IPS-20b (cell line): ENCODE data around the gene RAB25.
"Not testable (repeated sequence)": the region's sequence is repeated elsewhere in the genome, so short reads cannot be mapped to it uniquely, and the experiment has no call there.

Experiments used
- H3K27ac ChIP-seq: one replicate; pipeline ENCODE4 v1.5.1; 2013; ENCODE audit warnings: low read length
- H3K27me3 ChIP-seq: 2 replicates; pipeline ENCODE4 v1.6.1; 2013; ENCODE audit warnings: mild to moderate bottlenecking, low read length, inconsistent platforms; ENCODE audit not compliant: insufficient read depth
- H3K36me3 ChIP-seq: 2 replicates; pipeline ENCODE4 v1.6.1; 2013; ENCODE audit warnings: low read depth, mild to moderate bottlenecking, inconsistent platforms, low read length, moderate library complexity; ENCODE audit not compliant: insufficient read depth
- H3K4me1 ChIP-seq: 2 replicates; pipeline ENCODE4 v1.6.1; 2013; ENCODE audit warnings: mild to moderate bottlenecking, control low read depth, inconsistent platforms, low read length, moderate library complexity; ENCODE audit not compliant: insufficient read depth
- H3K4me3 ChIP-seq: 2 replicates; pipeline ENCODE4 v1.5.1; 2013; ENCODE audit warnings: mild to moderate bottlenecking, low read length, inconsistent platforms
- H3K9ac ChIP-seq: 2 replicates; pipeline ENCODE4 v1.6.1; 2013; ENCODE audit warnings: low read depth, mild to moderate bottlenecking, inconsistent platforms, low read length, moderate library complexity
- H3K9me3 ChIP-seq: 2 replicates; pipeline ENCODE4 v1.6.1; 2013; ENCODE audit warnings: mild to moderate bottlenecking, low read depth, low read length, inconsistent platforms; ENCODE audit not compliant: insufficient read depth

Gene RAB25

DNA sequence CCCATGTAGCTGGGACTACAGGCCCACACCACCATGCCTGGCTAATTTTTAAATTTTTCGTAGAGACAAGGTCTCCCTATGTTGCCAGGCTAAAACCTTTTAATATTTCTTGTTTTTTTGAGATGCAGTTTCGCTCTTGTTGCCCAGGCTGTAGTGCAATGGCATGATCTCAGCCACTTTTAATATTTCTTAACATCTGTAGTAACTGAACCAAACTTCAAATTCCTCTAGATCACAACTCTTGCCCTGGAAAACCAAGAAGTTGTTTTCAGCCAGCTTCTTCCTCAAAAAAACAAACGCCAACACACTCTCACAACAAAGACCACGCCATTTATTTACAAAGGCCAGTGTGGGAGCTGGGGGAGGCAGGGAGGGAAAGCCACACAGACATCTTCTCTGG lies 26.0 kb upstream of the RAB25 start:
- H3K9me3 ChIP-seq, H3K9ac ChIP-seq, H3K4me3 ChIP-seq, H3K4me1 ChIP-seq, H3K27ac ChIP-seq, H3K27me3 ChIP-seq: not testable (repeated sequence)
- H3K36me3 ChIP-seq = peaks cover 29% of the 10 kb centered on the region

DNA sequence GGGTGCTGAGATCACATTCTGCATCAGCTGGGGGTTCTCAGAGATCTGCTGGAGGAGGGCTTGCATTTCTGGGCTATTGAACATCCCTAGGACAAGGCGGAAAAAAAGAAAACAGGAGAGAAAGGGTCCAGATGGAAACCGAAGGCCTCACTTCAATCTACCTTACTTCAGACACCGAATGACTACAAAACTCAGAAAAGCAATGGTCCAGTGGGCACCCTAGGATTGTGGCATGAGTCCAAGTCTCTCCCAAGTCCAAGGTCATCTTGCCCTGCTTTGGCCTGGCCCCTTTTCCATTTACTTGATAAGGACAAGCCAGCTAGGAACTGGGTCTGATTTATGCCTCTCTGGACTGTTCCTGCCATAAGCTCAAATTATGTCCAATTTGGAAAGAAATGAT lies 18.1 kb upstream of the RAB25 start:
- H3K9me3 ChIP-seq = no peaks in the 10 kb centered on the region
- no peaks in the 10 kb centered on the region for H3K4me1 ChIP-seq
- no peaks in the 10 kb centered on the region for H3K27me3 ChIP-seq
- H3K4me3 ChIP-seq = no peak overlapping the region
- H3K36me3 ChIP-seq = peaks cover 65% of the 10 kb centered on the region
- no peak overlapping the region for H3K27ac ChIP-seq
- no peak overlapping the region for H3K9ac ChIP-seq

DNA sequence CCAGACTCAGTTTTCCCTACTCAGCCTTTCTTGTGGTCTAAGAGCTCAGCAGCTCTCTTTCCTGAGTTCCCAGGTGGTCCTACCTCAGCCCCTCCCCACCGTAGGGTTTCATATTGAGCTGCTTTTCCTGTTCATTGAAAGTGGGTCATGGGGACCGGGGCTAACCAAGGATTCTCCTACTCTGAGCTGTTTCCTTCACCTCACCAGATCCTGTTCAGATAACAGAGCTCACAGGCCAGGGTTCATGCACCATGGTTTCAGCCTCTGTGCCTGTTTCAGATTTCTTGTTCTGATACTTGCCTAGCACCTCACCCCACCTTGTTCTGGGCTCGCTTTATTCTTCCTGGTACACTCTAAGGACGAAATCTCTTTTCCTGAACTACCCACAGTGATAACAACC lies 15.9 kb upstream of the RAB25 start:
- Histone ChIP-seq H3K36me3 (peaks cover 77% of the 10 kb centered on the region), H3K27me3 (no peaks in the 10 kb centered on the region), H3K9me3 (no peaks in the 10 kb centered on the region), H3K4me3 (no peak overlapping the region), H3K27ac (no peak overlapping the region), H3K4me1 (no peaks in the 10 kb centered on the region), H3K9ac (no peak overlapping the region)

DNA sequence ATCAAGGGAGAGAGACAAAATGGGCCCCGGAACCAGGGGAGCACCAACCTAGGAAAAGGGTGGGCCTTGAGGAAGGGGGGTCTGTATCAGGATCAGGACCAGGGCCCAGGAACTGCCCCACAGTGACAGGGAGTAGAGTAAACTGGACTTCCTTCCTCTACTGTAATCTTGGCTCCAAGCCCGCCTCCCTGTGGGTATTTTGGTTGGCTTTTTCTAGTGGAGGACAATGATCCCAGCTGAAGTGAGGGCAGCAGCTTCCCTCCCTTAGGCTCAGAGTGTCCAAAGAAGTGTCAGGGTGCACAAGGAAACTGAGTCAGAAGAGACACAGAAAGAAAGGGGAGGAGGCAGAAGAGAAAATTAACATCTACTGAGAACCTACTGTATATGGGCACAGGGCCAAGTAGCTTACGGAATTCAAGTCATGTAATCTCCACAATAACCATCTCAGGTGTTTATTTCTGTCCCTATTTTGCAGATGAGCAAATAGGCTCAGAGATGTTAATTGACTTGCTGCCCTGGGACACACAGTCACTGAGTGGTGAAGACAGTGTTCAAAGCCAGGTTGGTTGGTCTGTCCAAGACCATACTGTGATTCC lies 12.2 kb upstream of the RAB25 start:
- H3K9me3 ChIP-seq = no peaks in the 10 kb centered on the region
- H3K27me3 ChIP-seq = no peaks in the 10 kb centered on the region
- peaks cover 53% of the 10 kb centered on the region for H3K36me3 ChIP-seq
- H3K27ac ChIP-seq = no peak overlapping the region
- H3K4me1 ChIP-seq = no peaks in the 10 kb centered on the region
- H3K9ac ChIP-seq = no peak overlapping the region
- no peak overlapping the region for H3K4me3 ChIP-seq

DNA sequence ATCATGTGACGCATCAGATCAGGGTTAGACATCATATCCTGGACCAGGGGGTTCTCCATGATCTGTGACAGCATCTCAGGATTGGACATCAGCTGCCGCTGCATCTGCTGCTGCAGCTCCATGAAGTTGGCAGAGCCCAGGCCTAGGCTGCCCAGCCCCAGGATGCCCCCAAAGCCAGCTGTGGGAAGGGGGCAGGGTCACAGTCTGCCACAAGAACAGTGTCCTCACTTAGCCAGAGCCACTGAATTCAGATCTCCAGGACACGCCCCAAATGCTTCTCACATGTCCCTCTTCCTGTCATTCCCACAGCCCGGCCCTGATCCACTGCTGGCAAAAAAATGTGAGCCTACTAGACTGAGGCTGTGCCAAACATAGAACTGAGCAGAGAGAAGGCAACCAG lies 10.6 kb upstream of the RAB25 start:
- H3K9ac ChIP-seq = no peak overlapping the region
- no peak overlapping the region for H3K27ac ChIP-seq
- peaks cover 40% of the 10 kb centered on the region for H3K36me3 ChIP-seq

DNA sequence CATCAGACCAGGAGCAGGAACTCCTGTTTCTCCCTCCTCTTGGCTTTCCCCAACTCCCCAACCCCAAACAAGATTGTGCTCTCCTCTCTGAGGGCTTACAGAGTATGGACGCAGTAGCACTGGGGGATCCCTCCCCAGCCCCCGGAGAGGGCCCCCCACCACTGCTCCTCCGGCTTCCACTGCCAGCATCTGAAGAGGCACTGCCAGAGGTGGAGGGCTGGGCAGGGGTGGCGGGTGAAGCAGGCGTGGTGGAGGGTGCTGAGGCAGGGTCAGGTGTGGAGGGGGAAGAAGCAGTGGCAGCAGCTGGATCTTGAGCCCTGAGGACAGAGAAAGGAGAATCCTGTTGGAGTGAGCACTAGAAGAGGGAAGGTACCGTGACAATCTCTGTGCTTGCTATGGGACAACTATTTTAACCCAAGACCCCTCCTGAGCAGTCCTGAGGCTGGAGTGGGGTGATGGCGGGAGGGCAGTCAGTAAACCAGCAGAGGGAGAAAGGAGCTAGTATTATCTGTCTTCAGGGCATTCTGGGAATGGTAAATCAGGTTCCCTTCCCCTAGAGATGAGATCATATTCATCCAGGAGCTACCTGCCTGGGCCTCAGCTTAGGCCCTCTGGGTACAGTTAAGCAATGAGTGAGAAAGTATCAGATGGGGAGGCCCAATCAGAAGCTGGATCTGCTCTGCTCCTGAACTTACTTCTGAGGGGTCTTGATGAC lies 9.8 kb upstream of the RAB25 start:
- Histone ChIP-seq H3K36me3 (peaks cover 41% of the 10 kb centered on the region), H3K9me3 (no peaks in the 10 kb centered on the region), H3K4me3 (no peak overlapping the region), H3K27ac (no peak overlapping the region), H3K4me1 (no peaks in the 10 kb centered on the region), H3K27me3 (no peaks in the 10 kb centered on the region), H3K9ac (no peak overlapping the region)

More for the DNA sequence above, 10.6 kb upstream of the RAB25 start:
- no peaks in the 10 kb centered on the region for H3K4me1 ChIP-seq
- H3K9me3 ChIP-seq = no peaks in the 10 kb centered on the region
- no peaks in the 10 kb centered on the region for H3K27me3 ChIP-seq
- no peak overlapping the region for H3K4me3 ChIP-seq

DNA sequence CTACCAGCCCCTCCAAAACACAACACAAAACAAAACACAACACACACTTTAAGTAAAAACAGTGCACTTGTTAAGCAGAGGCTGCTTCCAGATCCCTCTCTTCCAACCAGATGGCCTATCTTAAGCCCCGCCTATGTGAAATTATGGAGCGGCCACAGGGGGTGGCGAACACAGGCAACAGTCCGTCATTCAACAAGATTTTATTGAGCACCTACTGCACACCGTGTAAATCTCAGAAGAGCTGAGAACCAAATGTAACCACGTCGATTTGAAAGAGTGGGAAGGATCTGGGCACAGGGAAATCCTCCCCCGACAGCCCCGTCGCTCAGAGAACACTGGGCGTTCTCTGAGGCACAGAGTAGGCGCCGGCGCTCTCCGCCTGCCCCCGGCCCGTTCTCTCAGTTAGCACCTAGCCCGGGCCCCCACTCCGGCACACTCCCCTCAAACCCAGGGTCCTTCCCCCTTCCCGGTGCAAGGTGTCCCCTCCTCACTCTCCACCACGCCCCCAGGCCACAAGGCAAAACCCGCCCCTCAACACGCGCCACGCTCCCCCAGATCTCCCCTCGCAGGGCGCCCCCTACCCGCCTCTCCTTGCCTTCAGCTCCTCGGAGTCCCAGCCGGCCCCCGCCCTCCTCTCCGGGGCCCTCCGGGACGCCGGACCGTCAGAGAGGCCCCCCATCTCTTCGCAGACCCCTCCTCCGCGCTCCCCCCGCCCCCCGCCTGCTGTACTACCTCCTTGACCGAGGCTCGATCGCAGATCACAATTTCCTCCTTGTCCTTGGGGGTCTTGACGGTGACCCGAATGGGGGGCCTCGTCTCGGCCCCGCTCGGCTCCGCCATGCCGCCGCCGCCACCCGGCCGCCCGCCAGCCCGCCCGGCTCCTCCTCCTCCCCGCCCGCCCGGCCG lies 7.8 kb upstream of the RAB25 start:
- Histone ChIP-seq H3K9me3 (no peaks in the 10 kb centered on the region), H3K27me3 (no peaks in the 10 kb centered on the region), H3K36me3 (peaks cover 37% of the 10 kb centered on the region), H3K4me3 (peak overlapping the region; percentile 83), H3K9ac (peak overlapping the region; percentile 67; the same call in 1 of the 2 replicates), H3K27ac (no peak overlapping the region), H3K4me1 (no peaks in the 10 kb centered on the region)

DNA sequence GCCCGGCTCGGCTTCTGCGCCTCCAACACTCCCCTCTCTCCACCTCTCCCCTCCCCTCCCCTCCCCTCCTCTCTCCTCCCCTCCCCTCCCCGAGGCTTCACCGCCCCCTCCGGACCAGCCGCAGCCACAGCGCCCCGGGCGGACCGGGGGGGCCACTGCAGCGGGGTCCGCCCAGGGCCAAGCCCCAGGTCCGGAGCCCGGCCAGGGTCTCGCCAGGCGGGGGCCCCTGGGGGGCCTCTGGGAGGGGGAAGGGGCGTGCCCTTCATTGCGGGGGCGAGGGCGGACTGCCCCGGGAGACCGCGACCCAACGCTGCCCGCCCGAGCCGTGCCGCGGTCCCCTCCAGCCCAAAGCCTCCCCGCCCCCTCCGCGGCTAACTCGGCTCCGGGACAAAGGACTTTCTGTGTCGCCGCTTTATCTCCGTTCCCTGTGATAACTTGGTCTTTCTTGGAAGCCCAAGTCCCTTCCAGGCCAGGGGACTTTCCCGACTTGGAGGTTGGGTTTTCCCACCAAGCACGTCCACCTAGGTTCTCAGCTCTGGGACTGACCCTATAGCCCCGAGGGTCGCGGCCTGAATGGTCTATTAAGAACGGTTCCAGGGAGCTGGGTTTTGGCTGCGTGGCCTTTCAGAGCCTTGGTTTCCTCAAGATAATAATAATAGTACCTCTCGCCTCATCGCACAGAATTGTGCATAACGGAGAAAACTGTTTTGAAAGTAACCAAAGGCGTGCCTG lies 7.0 kb upstream of the RAB25 start, which contains the start of gene UBQLN4:
Gene UBQLN4, minus strand, starts transcription at position 31 of the 732 bp plus-strand sequence. CDS start 97 bp downstream, outside the sequence.
- Histone ChIP-seq H3K36me3 (peaks cover 29% of the 10 kb centered on the region), H3K9me3 (no peaks in the 10 kb centered on the region), H3K4me3 (peak within 1 kb of the TSS; percentile 99), H3K27me3 (no peaks in the 10 kb centered on the region), H3K4me1 (no peaks in the 10 kb centered on the region), H3K9ac (peak within 1 kb of the TSS; percentile 100), H3K27ac (peak within 1 kb of the TSS; percentile 100)

DNA sequence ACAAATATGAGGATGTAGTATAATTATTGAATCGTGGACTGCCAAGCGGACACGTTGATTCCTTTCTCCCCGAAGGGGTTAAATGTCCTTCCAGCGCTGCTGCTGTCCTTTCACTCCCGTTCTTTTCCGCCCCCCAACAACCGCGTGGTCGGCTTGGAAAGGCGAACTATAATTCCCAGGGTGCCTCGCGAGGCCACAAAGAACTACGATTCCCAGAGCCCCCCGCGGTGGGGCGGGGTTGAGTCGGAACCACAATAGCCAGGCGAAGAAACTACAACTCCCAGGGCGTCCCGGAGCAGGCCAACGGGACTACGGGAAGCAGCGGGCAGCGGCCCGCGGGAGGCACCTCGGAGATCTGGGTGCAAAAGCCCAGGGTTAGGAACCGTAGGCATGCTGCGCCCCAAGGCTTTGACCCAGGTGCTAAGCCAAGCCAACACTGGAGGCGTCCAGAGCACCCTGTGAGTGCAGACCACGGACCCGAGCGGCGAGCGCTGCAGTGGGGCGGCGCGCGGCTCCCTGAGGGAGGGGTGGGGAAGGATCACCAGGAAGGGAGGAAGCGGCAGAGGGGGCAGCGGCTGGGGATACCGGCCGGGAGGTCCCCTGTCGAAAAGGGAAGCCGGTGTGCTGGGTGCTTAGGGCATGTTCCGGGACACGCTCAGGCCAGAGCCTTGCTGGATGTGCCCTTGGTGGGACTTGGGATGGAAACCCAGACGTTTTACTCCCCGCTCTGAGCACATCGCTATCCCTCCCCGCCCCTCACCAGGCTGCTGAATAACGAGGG lies 6.3 kb upstream of the RAB25 start, which contains the start of gene LAMTOR2:
Gene LAMTOR2, plus strand, starts transcription at position 283 of the 781 bp plus-strand sequence. Its CDS starts 108 bp downstream, at position 391.
- peak within 1 kb of the TSS; percentile 100 for H3K27ac ChIP-seq
- peak within 1 kb of the TSS; percentile 100 for H3K9ac ChIP-seq
- H3K4me3 ChIP-seq = peak within 1 kb of the TSS; percentile 99
- no peaks in the 10 kb centered on the region for H3K27me3 ChIP-seq
- H3K9me3 ChIP-seq = no peaks in the 10 kb centered on the region
- no peaks in the 10 kb centered on the region for H3K4me1 ChIP-seq
- H3K36me3 ChIP-seq = peaks cover 21% of the 10 kb centered on the region

DNA sequence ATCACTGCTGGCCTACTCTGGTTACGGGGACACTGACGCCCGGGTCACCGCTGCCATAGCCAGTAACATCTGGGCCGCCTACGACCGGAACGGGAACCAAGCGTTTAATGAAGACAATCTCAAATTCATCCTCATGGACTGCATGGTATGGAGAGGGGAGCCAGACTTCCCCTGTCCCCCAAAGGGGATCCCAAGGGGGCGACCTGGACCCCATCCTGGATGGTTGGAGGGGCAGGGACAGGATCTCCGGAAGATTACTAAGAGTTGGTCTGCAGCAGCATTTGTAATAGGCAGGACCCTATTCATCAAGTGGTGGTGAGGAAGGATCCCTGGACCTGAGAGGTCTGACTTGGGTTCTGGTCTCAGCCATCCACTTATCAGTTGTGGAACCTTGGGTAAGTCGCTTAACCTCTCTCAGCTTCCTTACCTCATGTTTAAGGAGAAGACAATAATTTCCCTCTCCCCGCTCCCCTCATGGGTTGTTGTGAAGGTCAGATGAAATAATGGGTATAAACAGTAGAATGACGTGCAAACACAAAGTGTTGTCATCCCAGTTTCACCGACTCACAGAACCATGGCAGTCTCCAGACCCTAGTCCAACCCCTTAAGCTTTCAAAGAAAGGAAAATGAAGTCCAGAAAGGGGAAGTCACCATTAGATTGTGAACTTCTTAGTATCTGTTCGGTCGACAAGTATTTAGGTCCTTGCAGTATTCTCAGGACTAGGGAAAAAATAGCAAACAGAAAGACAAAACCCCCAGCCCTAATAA lies 5.5 kb upstream of the RAB25 start:
- H3K27ac ChIP-seq = peak overlapping the region; percentile 84
- H3K27me3 ChIP-seq = no peaks in the 10 kb centered on the region
- H3K4me3 ChIP-seq = peak overlapping the region; percentile 99
- peak overlapping the region; percentile 100; the same call in 1 of the 2 replicates for H3K9ac ChIP-seq
- H3K36me3 ChIP-seq = peaks cover 14% of the 10 kb centered on the region
- H3K4me1 ChIP-seq = no peaks in the 10 kb centered on the region
- no peaks in the 10 kb centered on the region for H3K9me3 ChIP-seq
